ENCODE measurements around the gene TRRAP. TPM values are rescaled to one million over a fixed set of nuclear protein-coding genes. Genes with fewer than 3 reads are reported as not detected.

The TRRAP gene
- polyA plus RNA-seq, 1 donor (not counting 4 experiments of a cell fraction or from before 2014, with no cell fraction given), result 6.1 TPM

DNA sequence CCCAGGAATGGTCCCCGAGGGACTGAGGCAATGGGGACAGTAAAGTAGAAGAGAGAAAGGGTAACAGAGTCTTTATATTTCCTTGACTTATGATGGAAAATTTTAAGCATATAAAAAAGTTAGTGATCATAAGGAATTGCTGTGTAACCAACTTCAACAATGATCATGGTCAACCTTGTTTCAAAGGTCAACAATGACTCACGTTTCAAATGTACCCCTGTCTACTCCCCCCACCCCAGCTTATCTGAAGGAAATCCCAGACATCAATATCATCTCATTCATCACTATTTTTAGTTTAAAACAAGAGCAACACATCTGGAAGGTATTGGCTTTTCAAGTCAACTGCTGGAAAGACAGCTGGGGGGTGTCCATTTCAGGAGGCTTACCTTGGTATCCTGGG lies 172.6 kb downstream of the TRRAP start:
- TF ChIP-seq EZH2 (IDR thresholded peaks at IDR 0.05; ENCODE audit: low read length), result no peak
- TF ChIP-seq, protein P1, sequence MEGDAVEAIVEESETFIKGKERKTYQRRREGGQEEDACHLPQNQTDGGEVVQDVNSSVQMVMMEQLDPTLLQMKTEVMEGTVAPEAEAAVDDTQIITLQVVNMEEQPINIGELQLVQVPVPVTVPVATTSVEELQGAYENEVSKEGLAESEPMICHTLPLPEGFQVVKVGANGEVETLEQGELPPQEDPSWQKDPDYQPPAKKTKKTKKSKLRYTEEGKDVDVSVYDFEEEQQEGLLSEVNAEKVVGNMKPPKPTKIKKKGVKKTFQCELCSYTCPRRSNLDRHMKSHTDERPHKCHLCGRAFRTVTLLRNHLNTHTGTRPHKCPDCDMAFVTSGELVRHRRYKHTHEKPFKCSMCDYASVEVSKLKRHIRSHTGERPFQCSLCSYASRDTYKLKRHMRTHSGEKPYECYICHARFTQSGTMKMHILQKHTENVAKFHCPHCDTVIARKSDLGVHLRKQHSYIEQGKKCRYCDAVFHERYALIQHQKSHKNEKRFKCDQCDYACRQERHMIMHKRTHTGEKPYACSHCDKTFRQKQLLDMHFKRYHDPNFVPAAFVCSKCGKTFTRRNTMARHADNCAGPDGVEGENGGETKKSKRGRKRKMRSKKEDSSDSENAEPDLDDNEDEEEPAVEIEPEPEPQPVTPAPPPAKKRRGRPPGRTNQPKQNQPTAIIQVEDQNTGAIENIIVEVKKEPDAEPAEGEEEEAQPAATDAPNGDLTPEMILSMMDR (optimal IDR thresholded peaks at IDR 0.05 in 1 of 3, IDR thresholded peaks at IDR 0.05 in 1 of 3, conservative IDR thresholded peaks at IDR 0.05 in 1 of 3; ENCODE audit: extremely low read depth in 1 of 3, insufficient read depth in 2 of 3, low read length in 3 of 3), result no peak
- no peaks in the 10 kb centered on the region for H3K9me3 ChIP-seq (ENCODE audit: control insufficient read depth, low read depth, low read length)
- DNase-seq (ENCODE audit: low read depth, low spot score) (no peak), FAIRE-seq (peak; percentile 13)
- no peaks in the 10 kb centered on the region for H3K27me3 ChIP-seq (ENCODE audit: control insufficient read depth, extremely low read depth, insufficient read depth, low read length)
- H3K9me1 ChIP-seq (ENCODE audit: control insufficient read depth, extremely low read depth, insufficient read depth, low read length), result no peaks in the 10 kb centered on the region
- dilution Hi-C loops (cut with MboI; ENCODE audit: extremely low pct_ligation_motif_present, low sequenced_read_pairs), result loop anchor here (25.0 kb wide), 1 partner anchor 261 kb away; no protein-coding TSS in a partner anchor
- no peak overlapping the region for H3K27ac ChIP-seq (ENCODE audit: control insufficient read depth, insufficient read depth, low read length)
- no peaks in the 10 kb centered on the region for H3K4me1 ChIP-seq (ENCODE audit: control insufficient read depth, extremely low read depth, insufficient read depth, low read length)
- peaks cover 8% of the 10 kb centered on the region for H3K79me2 ChIP-seq (ENCODE audit: control insufficient read depth, insufficient read depth, low read length)
- H3K4me2 ChIP-seq (ENCODE audit: control insufficient read depth, extremely low read depth, insufficient read depth, low read depth, low read length), result no peak overlapping the region
- H2AFZ ChIP-seq (ENCODE audit: control insufficient read depth, low read length), result no peak overlapping the region
- no peak overlapping the region for H3K9ac ChIP-seq (ENCODE audit: control insufficient read depth, extremely low read depth, insufficient read depth, low read length)
- no peak overlapping the region for H3K4me3 ChIP-seq (ENCODE audit: control insufficient read depth in 2 of 3, extremely low read depth in 1 of 3, insufficient read depth in 2 of 3, low read depth in 1 of 3, low read length in 3 of 3)
- peaks cover 29 to 49% of the 10 kb centered on the region in 2 experiments for H3K36me3 ChIP-seq (ENCODE audit: control insufficient read depth in 2 of 2, extremely low read depth in 1 of 2, insufficient read depth in 2 of 2, low read length in 2 of 2)
- no peaks in the 10 kb centered on the region for H4K20me1 ChIP-seq (ENCODE audit: control insufficient read depth, extremely low read depth, insufficient read depth, low read length)

DNA sequence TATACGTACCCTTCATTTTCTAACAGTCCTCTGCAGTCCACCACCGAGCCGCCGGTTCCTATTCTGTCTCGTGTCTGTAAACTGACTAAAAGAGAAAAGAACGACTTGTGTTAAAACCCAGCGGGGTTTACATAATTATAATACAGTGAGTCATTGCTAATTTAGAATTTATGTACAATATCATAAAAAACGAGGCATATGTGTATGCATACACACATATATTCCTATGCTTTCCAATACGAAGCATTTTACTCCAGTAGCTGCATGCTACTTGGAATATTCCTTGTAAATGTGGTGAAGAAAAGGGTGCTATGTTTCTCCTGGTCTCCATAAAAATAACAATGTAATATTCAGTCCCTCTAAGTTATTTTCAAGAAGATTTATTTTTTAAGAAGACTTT lies 176.4 kb downstream of the TRRAP start:
- H3K4me3 ChIP-seq (ENCODE audit: control insufficient read depth in 2 of 3, extremely low read depth in 1 of 3, insufficient read depth in 2 of 3, low read depth in 1 of 3, low read length in 3 of 3), result no peak overlapping the region
- H3K4me2 ChIP-seq (ENCODE audit: control insufficient read depth, extremely low read depth, insufficient read depth, low read depth, low read length), result no peak overlapping the region
- no peak overlapping the region for H3K9ac ChIP-seq (ENCODE audit: control insufficient read depth, extremely low read depth, insufficient read depth, low read length)
- no peaks in the 10 kb centered on the region for H3K4me1 ChIP-seq (ENCODE audit: control insufficient read depth, extremely low read depth, insufficient read depth, low read length)
- H3K36me3 ChIP-seq (ENCODE audit: control insufficient read depth in 2 of 2, extremely low read depth in 1 of 2, insufficient read depth in 2 of 2, low read length in 2 of 2), result peaks cover 18 to 24% of the 10 kb centered on the region in 2 experiments
- peaks cover 3% of the 10 kb centered on the region for H3K79me2 ChIP-seq (ENCODE audit: control insufficient read depth, insufficient read depth, low read length)
- no peaks in the 10 kb centered on the region for H3K9me1 ChIP-seq (ENCODE audit: control insufficient read depth, extremely low read depth, insufficient read depth, low read length)
- no peaks in the 10 kb centered on the region for H3K27me3 ChIP-seq (ENCODE audit: control insufficient read depth, extremely low read depth, insufficient read depth, low read length)
- no peak overlapping the region for H2AFZ ChIP-seq (ENCODE audit: control insufficient read depth, low read length)
- no peak for FAIRE-seq
- H3K27ac ChIP-seq (ENCODE audit: control insufficient read depth, insufficient read depth, low read length), result no peak overlapping the region
- dilution Hi-C loops (cut with MboI; ENCODE audit: extremely low pct_ligation_motif_present, low sequenced_read_pairs), result loop anchor here (25.0 kb wide), 1 partner anchor 258 kb away; no protein-coding TSS in a partner anchor
- H3K9me3 ChIP-seq (ENCODE audit: control insufficient read depth, low read depth, low read length), result no peaks in the 10 kb centered on the region
- no peak for DNase-seq (ENCODE audit: low read depth, low spot score)
- TF ChIP-seq EZH2 (IDR thresholded peaks at IDR 0.05; ENCODE audit: low read length), result no peak
- TF ChIP-seq, protein P1 (optimal IDR thresholded peaks at IDR 0.05 in 1 of 3, IDR thresholded peaks at IDR 0.05 in 1 of 3, conservative IDR thresholded peaks at IDR 0.05 in 1 of 3; ENCODE audit: extremely low read depth in 1 of 3, insufficient read depth in 2 of 3, low read length in 3 of 3), result no peak
- H4K20me1 ChIP-seq (ENCODE audit: control insufficient read depth, extremely low read depth, insufficient read depth, low read length), result no peaks in the 10 kb centered on the region
